ENCODE measurements around the gene ADSS1. TPM values are rescaled to one million over a fixed set of nuclear protein-coding genes. Genes with fewer than 3 reads are reported as not detected.

ADSS1 gene
- total RNA-seq, 2 donors from 2014 or later, result 18.3 to 44.4 TPM

DNA sequence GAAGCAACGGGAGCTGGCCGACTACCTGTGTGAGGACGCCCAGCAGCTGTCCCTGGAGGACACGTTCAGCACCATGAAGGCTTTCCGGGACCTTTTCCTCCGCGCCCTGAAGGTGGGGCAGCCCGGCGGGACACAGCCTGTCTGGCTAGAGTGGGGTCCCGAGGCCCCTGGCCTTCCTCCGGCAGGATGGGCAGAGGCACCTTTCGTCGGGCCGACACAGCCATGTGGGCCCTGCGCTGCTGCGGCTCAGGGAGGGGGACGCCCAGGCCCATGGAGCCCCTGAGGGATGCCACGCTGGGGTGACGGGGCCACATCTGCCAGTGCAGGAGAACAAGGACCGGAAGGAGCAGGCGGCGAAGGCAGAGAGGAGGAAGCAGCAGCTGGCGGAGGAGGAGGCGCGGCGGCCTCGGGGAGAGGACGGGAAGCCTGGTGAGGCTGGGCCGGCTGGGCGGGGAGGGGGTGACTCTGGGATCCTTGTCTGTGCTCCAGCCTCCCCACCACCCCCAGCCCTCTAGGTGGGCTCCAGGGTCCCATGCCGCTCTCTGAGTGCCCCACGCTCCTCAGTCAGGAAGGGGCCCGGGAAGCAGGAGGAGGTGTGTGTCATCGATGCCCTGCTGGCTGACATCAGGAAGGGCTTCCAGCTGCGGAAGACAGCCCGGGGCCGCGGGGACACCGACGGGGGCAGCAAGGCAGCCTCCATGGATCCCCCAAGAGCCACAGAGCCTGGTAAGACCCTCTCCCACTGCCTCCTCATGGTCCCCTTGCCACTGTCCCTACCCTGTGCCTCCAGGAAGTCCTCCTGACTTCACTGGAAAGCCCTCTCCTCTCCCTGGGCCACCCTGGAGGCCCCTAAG lies 10.9 kb upstream of the ADSS1 start:
- Histone ChIP-seq H3K36me3 (peaks cover 0 to 3% of the 10 kb centered on the region in 2 donors), H3K4me3 (no peak overlapping the region), H3K4me1 (replicated peaks) (no peaks in the 10 kb centered on the region), H3K9me3 (no peaks in the 10 kb centered on the region), H3K27ac (no peak overlapping the region), H3K27me3 (replicated peaks; ENCODE audit: insufficient read depth) (no peaks in the 10 kb centered on the region)
- TF ChIP-seq POLR2A (IDR thresholded peaks at IDR 0.05) (no peak), POLR2AphosphoS5 (IDR thresholded peaks at IDR 0.05) (no peak)
- TF ChIP-seq, protein P1, sequence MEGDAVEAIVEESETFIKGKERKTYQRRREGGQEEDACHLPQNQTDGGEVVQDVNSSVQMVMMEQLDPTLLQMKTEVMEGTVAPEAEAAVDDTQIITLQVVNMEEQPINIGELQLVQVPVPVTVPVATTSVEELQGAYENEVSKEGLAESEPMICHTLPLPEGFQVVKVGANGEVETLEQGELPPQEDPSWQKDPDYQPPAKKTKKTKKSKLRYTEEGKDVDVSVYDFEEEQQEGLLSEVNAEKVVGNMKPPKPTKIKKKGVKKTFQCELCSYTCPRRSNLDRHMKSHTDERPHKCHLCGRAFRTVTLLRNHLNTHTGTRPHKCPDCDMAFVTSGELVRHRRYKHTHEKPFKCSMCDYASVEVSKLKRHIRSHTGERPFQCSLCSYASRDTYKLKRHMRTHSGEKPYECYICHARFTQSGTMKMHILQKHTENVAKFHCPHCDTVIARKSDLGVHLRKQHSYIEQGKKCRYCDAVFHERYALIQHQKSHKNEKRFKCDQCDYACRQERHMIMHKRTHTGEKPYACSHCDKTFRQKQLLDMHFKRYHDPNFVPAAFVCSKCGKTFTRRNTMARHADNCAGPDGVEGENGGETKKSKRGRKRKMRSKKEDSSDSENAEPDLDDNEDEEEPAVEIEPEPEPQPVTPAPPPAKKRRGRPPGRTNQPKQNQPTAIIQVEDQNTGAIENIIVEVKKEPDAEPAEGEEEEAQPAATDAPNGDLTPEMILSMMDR (IDR thresholded peaks at IDR 0.05), result no peak
- WGBS, result 90% methylated on average over 40 of the region's 40 CpGs
- no peak for DNase-seq (ENCODE audit: low spot score)
- intact Hi-C loops (cut with DNase I), result no loop called here

DNA sequence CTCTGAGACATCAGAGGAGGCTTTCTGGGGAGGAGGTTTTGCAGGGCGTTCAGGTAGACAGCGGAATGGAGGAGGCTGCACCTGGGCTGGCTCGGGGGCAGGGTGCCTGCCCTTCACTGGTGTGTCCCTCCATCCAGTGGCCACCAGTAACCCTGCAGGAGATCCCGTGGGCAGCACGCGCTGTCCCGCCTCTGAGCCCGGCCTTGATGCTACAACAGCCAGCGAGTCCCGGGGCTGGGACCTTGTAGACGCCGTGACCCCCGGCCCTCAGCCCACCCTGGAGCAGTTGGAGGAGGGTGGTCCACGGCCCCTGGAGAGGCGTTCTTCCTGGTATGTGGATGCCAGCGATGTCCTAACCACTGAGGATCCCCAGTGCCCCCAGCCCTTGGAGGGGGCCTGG lies 10.0 kb upstream of the ADSS1 start:
- H3K4me1 ChIP-seq (replicated peaks), result no peaks in the 10 kb centered on the region
- H3K4me3 ChIP-seq, result no peak overlapping the region
- TF ChIP-seq POLR2A (IDR thresholded peaks at IDR 0.05) (no peak), POLR2AphosphoS5 (IDR thresholded peaks at IDR 0.05) (no peak)
- TF ChIP-seq, protein P1 (IDR thresholded peaks at IDR 0.05), result no peak
- DNase-seq (ENCODE audit: low spot score), result no peak
- no peak overlapping the region for H3K27ac ChIP-seq
- WGBS, result 94% methylated on average over 15 of the region's 16 CpGs
- peaks cover 0 to 3% of the 10 kb centered on the region in 2 donors for H3K36me3 ChIP-seq
- H3K27me3 ChIP-seq (replicated peaks; ENCODE audit: insufficient read depth), result no peaks in the 10 kb centered on the region
- intact Hi-C loops (cut with DNase I), result no loop called here
- no peaks in the 10 kb centered on the region for H3K9me3 ChIP-seq

DNA sequence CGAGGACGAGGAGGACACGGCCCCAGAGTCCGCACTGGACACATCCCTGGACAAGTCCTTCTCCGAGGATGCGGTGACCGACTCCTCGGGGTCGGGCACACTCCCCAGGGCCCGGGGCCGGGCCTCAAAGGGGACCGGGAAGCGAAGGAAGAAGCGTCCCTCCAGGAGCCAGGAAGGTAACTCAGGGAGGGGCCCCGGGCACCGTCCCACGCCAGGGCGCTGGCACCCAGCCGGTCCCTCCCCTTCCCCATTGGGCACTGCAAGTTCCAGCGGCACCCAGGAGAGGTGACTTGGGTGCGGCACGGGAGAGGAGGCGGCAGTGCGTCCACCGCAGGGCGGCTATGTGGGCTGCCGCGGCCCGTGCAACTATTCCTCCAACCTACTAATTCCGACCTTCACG lies 9.3 kb upstream of the ADSS1 start:
- Histone ChIP-seq H3K27me3 (replicated peaks; ENCODE audit: insufficient read depth) (no peaks in the 10 kb centered on the region), H3K4me1 (replicated peaks) (no peaks in the 10 kb centered on the region), H3K4me3 (no peak overlapping the region), H3K27ac (no peak overlapping the region), H3K9me3 (no peaks in the 10 kb centered on the region), H3K36me3 (peaks cover 0 to 3% of the 10 kb centered on the region in 2 donors)
- no peak for DNase-seq (ENCODE audit: low spot score)
- WGBS, result 87% methylated on average over 30 of the region's 31 CpGs
- intact Hi-C loops (cut with DNase I), result no loop called here
- TF ChIP-seq POLR2A (IDR thresholded peaks at IDR 0.05), result no peak

DNA sequence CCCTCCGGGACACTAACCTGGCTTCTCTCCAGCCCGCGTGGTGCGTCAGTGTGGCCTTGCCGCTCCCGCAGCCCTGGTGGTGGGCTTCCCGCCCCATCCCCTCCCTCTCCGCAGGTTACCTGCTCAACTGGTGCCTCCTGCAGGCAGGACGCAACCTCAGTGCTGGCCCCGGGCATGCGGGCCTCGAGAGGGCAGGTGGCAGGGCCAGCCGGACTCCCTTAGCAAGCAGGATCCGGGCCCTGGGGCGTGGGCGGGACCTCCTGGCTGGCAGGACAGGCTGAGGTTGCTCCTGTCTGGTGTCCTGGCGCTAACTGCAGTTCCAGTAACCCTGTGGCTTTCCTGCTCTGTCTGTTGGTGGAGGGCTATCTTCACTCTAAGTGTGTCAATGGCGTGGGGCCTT lies 8.6 kb upstream of the ADSS1 start:
- Histone ChIP-seq H3K4me1 (replicated peaks) (no peaks in the 10 kb centered on the region), H3K4me3 (no peak overlapping the region), H3K27ac (no peak overlapping the region), H3K9me3 (no peaks in the 10 kb centered on the region), H3K27me3 (replicated peaks; ENCODE audit: insufficient read depth) (no peaks in the 10 kb centered on the region), H3K36me3 (peaks cover 0 to 3% of the 10 kb centered on the region in 2 donors)
- DNase-seq (ENCODE audit: low spot score), result peak; percentile 42
- WGBS, result 80% methylated on average over 18 of the region's 18 CpGs
- TF ChIP-seq POLR2AphosphoS5 (IDR thresholded peaks at IDR 0.05), result no peak
- TF ChIP-seq, protein P1 (IDR thresholded peaks at IDR 0.05), result no peak
- TF ChIP-seq POLR2A (IDR thresholded peaks at IDR 0.05), result no peak
- intact Hi-C loops (cut with DNase I), result no loop called here

DNA sequence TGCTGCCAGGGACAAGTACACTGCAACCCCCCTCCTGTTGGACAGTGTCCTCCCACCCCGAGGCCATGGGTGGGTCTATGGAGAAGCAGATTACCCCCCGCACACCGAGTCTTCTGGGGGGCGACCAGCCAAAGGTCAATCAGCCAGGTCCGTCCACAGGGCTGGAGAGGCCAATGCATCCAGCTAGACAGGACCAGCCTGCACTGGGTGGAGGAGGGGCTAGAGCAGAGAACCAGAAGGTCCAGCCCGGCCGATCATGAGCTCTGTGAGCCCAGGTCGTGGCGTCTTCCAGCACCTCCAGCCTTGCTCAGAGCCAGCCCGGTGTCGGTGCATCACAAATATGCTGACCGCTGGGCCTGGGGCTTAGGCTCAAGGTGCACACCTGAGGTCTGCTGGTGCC lies 8.2 kb upstream of the ADSS1 start:
- TF ChIP-seq POLR2A (IDR thresholded peaks at IDR 0.05) (no peak), POLR2AphosphoS5 (IDR thresholded peaks at IDR 0.05) (no peak)
- TF ChIP-seq, protein P1 (IDR thresholded peaks at IDR 0.05), result no peak
- no peak for DNase-seq (ENCODE audit: low spot score)
- H3K27me3 ChIP-seq (replicated peaks; ENCODE audit: insufficient read depth), result no peaks in the 10 kb centered on the region
- no peak overlapping the region for H3K4me3 ChIP-seq
- 86% methylated on average over 8 of the region's 12 CpGs for WGBS
- intact Hi-C loops (cut with DNase I), result no loop called here
- H3K9me3 ChIP-seq, result no peaks in the 10 kb centered on the region
- H3K36me3 ChIP-seq, result peaks cover 0 to 3% of the 10 kb centered on the region in 2 donors
- H3K4me1 ChIP-seq (replicated peaks), result no peaks in the 10 kb centered on the region
- no peak overlapping the region for H3K27ac ChIP-seq
